ENCODE measurements around the gene PDRG1. TPM values are rescaled to one million over a fixed set of nuclear protein-coding genes. Genes with fewer than 3 reads are reported as not detected.

PDRG1 gene
- total RNA-seq, 4 donors from 2014 or later: 1.2 to 109 (median 9.5) TPM

GRCh38 chr20:31908016-31908415, 43.8 kb downstream of the PDRG1 start:
- H3K4me3 ChIP-seq: no peak overlapping the region
- no peaks in the 10 kb centered on the region for H3K9me3 ChIP-seq
- intact Hi-C loops (cut with DNase I; ENCODE audit: low total_unique reads): no loop called here
- H3K4me1 ChIP-seq: no peaks in the 10 kb centered on the region
- TF ChIP-seq POLR2A (IDR thresholded peaks at IDR 0.05) (no peak), CTCF (IDR thresholded peaks at IDR 0.05) (no peak)
- H3K27ac ChIP-seq: no peak overlapping the region
- no peaks in the 10 kb centered on the region for H3K36me3 ChIP-seq
- H3K27me3 ChIP-seq: no peaks in the 10 kb centered on the region
- DNase-seq: no peak

GRCh38 chr20:31907046-31907445, 44.8 kb downstream of the PDRG1 start:
- Histone ChIP-seq H3K4me3 (no peak overlapping the region), H3K27ac (no peak overlapping the region), H3K4me1 (no peaks in the 10 kb centered on the region), H3K9me3 (no peaks in the 10 kb centered on the region), H3K27me3 (no peaks in the 10 kb centered on the region), H3K36me3 (no peaks in the 10 kb centered on the region)
- no peak for DNase-seq
- TF ChIP-seq CTCF (IDR thresholded peaks at IDR 0.05) (no peak), POLR2A (IDR thresholded peaks at IDR 0.05) (no peak)
- intact Hi-C loops (cut with DNase I; ENCODE audit: low total_unique reads): no loop called here

GRCh38 chr20:31906001-31906400, 45.8 kb downstream of the PDRG1 start:
- no peaks in the 10 kb centered on the region for H3K4me1 ChIP-seq
- no peaks in the 10 kb centered on the region for H3K27me3 ChIP-seq
- H3K27ac ChIP-seq: no peak overlapping the region
- TF ChIP-seq CTCF (IDR thresholded peaks at IDR 0.05) (no peak), POLR2A (IDR thresholded peaks at IDR 0.05) (no peak)
- intact Hi-C loops (cut with DNase I; ENCODE audit: low total_unique reads): no loop called here
- no peak for DNase-seq
- no peak overlapping the region for H3K4me3 ChIP-seq
- no peaks in the 10 kb centered on the region for H3K36me3 ChIP-seq
- H3K9me3 ChIP-seq: no peaks in the 10 kb centered on the region

- Histone ChIP-seq H3K27me3 (no peaks in the 10 kb centered on the region), H3K4me1 (no peaks in the 10 kb centered on the region), H3K36me3 (no peaks in the 10 kb centered on the region), H3K4me3 (no peak overlapping the region), H3K9me3 (no peaks in the 10 kb centered on the region), H3K27ac (no peak overlapping the region)
- DNase-seq: no peak
- TF ChIP-seq CTCF (IDR thresholded peaks at IDR 0.05): no peak
- no peak for TF ChIP-seq POLR2A (IDR thresholded peaks at IDR 0.05)
- intact Hi-C loops (cut with DNase I; ENCODE audit: low total_unique reads): no loop called here
These were observed 48.0 kb downstream of the PDRG1 start for GRCh38 chr20:31903627-31904386.

- H3K4me3 ChIP-seq: no peak overlapping the region
- no peaks in the 10 kb centered on the region for H3K36me3 ChIP-seq
- no peaks in the 10 kb centered on the region for H3K9me3 ChIP-seq
- H3K27ac ChIP-seq: no peak overlapping the region
- TF ChIP-seq CTCF (IDR thresholded peaks at IDR 0.05) (no peak), POLR2A (IDR thresholded peaks at IDR 0.05) (no peak)
- no peaks in the 10 kb centered on the region for H3K4me1 ChIP-seq
- no peak for DNase-seq
- intact Hi-C loops (cut with DNase I; ENCODE audit: low total_unique reads): no loop called here
- H3K27me3 ChIP-seq: no peaks in the 10 kb centered on the region
These were observed 50.2 kb downstream of the PDRG1 start for GRCh38 chr20:31901615-31902014.
